LNCaP clone FGC (cell line): ENCODE data around the gene SMAD7.
A peak's percentile ranks its signal among the peaks of the same experiment; 100 is the strongest.

Experiments
- DNase-seq: peaks from one replicate; pipeline ENCODE4 v3.0.0-alpha.2; 2011; ENCODE audit warnings: low read depth
- H3K4me3 ChIP-seq: 2 replicates; pipeline ENCODE4 v1.5.1; 2011; ENCODE audit warnings: mild to moderate bottlenecking, low read depth, low read length, control low read depth
- TF ChIP-seq, protein P1 (sequence below): IDR thresholded peaks from 2 replicates; pipeline ENCODE4 v1.5.1; 2012; ENCODE audit warnings: mild to moderate bottlenecking; ENCODE audit not compliant: control insufficient read depth, insufficient read depth; ENCODE audit errors: extremely low read depth

Gene SMAD7, protein sequence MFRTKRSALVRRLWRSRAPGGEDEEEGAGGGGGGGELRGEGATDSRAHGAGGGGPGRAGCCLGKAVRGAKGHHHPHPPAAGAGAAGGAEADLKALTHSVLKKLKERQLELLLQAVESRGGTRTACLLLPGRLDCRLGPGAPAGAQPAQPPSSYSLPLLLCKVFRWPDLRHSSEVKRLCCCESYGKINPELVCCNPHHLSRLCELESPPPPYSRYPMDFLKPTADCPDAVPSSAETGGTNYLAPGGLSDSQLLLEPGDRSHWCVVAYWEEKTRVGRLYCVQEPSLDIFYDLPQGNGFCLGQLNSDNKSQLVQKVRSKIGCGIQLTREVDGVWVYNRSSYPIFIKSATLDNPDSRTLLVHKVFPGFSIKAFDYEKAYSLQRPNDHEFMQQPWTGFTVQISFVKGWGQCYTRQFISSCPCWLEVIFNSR

DNA sequence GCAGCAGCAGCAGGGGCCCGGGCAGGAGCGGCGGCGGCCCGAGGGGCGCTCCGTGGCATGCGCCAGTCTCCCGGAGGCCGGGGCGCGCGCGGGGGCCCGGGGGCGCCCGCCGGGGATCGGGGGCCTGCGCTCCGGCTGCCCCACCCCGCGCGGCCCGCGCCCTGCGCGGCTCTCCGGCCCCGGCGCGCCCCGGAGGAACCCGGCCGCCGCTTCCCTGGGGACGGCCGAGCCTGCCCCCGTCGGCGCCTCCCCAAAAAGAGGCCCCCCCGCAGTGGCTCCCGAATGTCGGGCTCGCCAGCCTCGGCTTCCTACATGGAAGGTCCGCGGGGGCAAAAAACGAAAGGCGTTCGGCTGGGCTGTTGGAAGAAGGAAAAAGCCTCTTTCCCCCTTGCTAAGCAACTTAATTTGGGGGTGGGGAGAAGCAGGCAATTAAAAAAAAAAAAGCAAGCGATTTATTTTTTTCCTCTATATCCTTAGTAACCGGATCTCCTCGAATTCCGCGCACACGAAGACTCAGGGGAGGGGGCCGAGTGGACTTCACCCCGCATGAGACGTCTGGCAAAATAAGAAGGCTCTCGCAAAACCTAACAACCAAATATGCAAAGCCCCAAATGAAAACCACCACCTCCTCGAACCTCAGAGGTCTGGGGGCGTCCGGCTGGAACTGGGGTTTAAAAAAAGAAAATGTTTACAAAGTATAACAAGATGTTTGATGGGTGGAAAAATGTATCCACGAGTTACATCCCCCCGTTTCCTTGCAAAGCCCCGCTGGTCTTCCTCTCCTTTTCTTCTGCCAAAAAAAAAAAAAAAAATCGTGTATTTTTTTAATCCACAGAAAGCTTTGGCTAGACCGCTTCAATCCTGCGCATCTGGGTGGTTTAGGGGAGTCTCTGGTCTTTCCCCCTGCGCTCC, at the start of gene SMAD7:
TSS of gene SMAD7 (minus strand) at position 430 of the 912 bp plus-strand sequence. CDS start 541 bp downstream, outside the sequence.
- DNase-seq = no peak
- TF ChIP-seq, protein P1, sequence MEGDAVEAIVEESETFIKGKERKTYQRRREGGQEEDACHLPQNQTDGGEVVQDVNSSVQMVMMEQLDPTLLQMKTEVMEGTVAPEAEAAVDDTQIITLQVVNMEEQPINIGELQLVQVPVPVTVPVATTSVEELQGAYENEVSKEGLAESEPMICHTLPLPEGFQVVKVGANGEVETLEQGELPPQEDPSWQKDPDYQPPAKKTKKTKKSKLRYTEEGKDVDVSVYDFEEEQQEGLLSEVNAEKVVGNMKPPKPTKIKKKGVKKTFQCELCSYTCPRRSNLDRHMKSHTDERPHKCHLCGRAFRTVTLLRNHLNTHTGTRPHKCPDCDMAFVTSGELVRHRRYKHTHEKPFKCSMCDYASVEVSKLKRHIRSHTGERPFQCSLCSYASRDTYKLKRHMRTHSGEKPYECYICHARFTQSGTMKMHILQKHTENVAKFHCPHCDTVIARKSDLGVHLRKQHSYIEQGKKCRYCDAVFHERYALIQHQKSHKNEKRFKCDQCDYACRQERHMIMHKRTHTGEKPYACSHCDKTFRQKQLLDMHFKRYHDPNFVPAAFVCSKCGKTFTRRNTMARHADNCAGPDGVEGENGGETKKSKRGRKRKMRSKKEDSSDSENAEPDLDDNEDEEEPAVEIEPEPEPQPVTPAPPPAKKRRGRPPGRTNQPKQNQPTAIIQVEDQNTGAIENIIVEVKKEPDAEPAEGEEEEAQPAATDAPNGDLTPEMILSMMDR = no peak

GRCh38 chr18:48999569-48999968, 48.8 kb upstream of the SMAD7 start:
- no peak for DNase-seq
- H3K4me3 ChIP-seq = no peak overlapping the region
- TF ChIP-seq, protein P1 = no peak

More for the DNA sequence above, at the start of gene SMAD7:
- peak within 1 kb of the TSS; percentile 59 for H3K4me3 ChIP-seq

- TF ChIP-seq, protein P1 = no peak
- H3K4me3 ChIP-seq = no peak overlapping the region
- DNase-seq = no peak
Observed at GRCh38 chr18:48997985-48998831, 47.4 kb upstream of the SMAD7 start.

DNA sequence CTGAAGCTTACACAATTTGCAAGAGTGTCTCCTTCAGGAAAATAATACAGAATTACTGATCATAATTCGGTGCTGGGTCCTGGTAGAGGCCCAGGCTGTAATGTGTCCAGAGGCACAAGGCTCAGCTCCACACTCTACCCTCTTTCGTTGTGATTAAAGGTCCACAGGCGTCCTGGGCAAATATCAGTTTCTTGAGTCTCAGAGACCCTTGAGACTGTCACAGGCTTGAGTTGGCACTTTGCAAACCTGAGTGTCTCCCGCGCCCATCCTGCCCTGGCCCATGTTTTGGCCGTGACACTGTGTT, 46.9 kb upstream of the SMAD7 start:
- TF ChIP-seq, protein P1 = no peak
- H3K4me3 ChIP-seq = no peak overlapping the region
- no peak for DNase-seq

GRCh38 chr18:48996901-48997463, 46.2 kb upstream of the SMAD7 start:
- no peak overlapping the region for H3K4me3 ChIP-seq
- TF ChIP-seq, protein P1 = no peak
- peak; percentile 65 for DNase-seq

DNA sequence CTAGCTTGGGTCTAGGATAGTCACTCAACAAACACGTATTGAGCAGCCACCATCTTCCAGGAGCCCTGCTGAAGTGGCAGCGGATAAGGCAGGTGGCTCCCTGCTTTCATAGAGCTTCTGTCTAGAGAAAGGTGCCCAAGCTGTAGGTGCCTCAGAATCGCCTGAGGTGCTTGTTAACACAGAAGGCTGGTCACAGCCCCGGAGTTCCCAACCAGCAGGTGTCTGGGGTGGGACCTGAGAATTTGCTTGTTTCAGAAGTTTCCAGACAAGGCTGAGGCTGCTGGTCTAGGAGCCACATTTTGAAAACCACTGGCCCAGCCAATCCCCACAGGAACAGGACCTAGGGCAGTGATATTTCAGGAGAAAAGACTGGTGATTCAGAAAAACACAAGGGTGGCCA, 45.3 kb upstream of the SMAD7 start:
- TF ChIP-seq, protein P1 = no peak
- H3K4me3 ChIP-seq = no peak overlapping the region
- DNase-seq = no peak
